HG03520 (cell line): ENCODE measurements around the gene SNX1.

Experiments
- ATAC-seq: cut with Tn5 transposase; IDR thresholded peaks from one replicate; pipeline ENCODE4 v1.9.1; 2021; ENCODE audit warnings: mild to moderate bottlenecking, moderate library complexity; ENCODE audit not compliant: unreplicated experiment

Gene SNX1

DNA sequence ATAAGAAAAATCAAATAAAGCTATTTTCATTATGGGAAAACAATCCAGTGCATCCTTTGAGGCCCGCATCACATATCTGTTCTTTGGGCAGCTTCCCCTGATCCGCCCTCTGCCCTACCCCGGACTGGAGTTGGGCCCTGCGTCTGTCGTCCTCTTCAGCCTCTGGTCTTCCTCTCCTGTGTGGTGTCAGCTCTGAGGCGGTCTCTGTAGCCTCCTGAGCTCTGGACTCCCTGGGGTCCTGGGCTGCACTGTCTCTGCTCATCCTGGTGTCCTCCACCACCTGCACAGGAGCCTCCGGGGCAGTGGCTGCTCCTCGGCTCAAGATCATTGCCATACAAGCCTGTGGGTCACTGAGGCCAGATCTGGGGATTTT, 48.4 kb downstream of the SNX1 start:
- no peak for ATAC-seq

GRCh38 chr15:64144565-64145281, 48.9 kb downstream of the SNX1 start:
- ATAC-seq: peak; percentile 60

- no peak for ATAC-seq
Observed at GRCh38 chr15:64146041-64146440, 50.3 kb downstream of the SNX1 start.

DNA sequence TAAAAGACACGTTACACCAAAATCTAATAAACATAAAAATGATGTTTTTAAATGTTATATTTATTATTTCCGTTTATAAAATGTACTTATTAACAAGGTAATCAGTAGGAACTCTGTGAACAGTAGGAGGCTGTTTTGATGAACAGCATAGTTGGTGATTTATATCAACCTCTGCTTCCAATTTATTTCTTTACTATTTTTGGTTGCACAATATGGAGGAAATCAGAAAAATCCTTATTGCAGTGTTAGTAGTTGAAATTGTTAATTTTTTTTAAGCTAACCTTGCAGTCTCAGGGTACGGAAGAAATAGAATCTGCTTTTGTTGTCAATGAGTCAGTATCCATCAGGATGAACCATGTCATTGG, 50.7 kb downstream of the SNX1 start:
- ATAC-seq: no peak

DNA sequence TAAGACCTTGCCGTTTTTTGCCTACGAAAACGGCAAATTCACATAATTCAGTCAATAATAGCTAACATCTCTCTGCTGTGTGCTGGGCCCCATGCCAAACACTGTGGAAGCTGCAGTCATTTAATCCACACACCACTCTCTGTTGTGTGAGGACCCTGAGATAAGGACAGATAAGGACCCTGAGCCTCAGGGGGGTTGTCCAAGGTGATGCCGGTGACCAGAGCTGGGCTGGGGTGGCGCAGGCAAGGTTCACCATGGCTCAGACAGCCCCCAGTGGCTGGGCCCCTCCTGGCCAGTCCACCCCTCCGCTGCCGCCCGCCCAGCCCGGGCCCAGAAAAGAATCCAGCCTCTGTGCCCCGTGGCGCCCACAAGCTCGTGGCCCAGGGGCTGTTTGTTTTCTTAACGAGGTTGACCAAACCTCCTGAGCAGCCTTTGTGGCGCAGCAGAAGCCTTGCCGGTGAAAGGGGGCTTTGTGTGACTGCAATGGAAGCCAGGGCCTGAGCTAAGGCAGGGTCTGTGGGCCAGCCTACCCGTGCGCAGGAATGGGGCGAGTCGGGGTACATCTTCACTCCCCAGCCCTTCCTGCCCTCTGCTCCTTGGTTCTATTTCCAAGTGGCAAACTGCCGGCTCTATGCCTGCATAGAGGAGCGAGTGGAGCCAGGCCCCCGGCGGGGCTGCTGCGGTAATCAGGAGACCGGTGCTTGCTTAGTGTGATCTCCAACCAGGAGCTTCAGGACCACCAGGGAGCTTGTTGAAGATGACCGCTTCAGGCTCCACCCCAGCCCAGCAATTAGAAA, 51.3 kb downstream of the SNX1 start:
- ATAC-seq: no peak

GRCh38 chr15:64148168-64148567, 52.4 kb downstream of the SNX1 start:
- ATAC-seq: no peak

DNA sequence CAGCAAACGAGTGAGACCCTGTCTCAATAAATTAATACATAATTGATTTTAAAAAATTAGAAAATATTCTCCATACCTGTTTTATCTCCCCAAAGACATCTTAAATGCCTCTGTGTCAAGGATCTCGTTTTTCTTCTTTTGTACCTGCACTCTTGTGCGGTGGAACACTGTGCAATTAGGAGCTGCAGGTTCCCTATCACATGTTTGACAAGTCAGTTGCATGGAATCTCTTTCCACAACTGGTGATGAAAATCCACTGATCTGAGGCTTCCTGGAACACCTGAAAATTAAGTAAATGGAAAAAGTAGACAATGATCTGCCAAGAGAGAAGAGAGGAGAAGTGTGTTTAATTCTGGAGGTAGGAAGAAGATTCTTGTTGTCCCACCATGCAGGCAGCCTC, 52.8 kb downstream of the SNX1 start:
- no peak for ATAC-seq

DNA sequence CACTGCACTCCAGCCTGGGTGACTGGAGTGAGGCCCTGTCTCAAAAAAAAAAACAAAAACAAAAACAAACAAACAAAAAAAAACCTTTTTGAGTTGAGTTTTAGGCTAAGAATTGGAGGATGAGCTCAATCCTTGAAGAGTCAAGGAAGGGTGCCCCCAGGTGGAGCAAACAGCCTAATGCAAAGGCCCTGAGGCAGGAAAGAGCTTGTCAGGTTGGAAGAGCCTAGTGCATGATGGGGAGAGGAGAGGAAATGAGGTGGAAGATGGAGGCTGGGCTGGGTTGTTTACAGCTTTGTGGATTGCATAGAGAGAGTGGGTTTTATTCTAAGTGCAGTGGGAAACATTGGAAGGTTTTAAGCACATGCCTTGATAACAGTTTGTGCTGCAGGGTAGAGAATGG, 53.6 kb downstream of the SNX1 start:
- ATAC-seq: no peak

DNA sequence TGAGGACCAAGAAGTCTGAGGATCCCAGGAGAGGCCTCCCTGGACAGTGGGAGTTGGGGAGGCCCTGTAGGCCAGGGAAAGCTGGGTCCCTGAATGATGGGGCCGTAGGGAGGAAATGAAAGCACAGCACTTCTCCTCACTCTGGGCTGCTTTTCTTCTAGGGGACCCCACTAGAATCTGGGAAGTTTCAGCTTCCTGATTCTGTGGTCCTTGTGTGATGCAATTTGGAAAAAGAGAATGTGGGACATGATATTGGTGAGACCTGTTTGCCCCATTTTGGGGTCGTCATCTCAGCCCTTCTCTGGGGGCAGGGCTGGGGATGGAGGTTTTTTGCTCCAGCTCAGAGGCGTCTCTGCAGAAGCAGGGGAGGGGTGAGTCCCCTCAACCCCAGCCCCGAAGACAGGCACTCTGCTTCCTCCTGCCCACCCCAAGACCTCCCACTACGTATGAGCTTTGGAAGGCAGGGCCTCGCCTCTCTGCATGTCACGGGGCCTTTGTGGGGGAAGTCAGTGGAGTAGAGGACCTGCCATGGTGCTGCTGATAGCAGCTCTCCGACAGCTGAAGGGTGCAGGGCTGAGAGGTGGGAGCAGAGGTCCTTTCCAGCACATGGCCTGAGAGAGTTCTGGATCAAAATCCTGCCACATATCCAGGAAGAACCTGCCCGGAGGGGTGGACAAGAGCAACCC, 54.3 kb downstream of the SNX1 start:
- ATAC-seq: no peak

DNA sequence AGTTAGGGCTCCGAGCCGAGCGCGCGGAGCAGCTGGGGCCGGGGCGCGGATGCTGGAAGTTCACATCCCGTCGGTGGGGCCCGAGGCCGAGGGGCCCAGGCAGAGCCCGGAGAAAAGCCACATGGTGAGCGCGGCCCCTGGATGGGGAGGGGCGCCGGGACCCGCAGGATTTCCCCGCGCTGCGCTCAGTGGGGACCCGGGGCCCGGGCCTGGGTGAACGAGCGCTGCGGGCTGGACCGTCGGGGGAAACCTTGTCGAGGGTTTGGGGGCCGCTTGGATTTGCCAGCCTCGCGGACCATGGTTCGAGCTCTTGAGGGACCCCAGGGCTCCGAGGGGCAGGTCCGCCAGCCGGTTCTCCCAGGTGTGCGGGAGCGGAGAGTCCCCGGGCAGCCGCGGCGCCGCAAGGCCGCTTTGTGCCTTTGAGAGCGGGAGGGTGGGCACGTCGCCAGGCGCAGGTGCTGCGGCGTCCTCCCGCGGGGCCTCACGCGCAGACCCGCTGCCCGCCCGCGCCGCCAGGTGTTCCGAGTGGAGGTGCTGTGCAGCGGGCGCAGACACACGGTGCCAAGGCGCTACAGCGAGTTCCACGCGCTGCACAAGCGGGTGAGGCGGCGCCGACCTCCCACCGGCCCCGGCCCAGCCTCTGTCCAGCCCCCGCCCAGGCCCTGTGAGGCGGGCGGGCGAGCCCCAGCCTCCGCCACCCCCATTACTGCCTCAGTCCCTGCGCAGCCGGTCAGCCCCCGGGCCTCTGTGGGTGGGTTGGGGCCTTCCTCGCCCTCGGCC, 56.1 kb downstream of the SNX1 start, which contains the start of gene SNX22:
TSS of gene SNX22 (plus strand) at position 5 of the 780 bp plus-strand sequence. CDS start at position 50, 45 bp downstream.
- ATAC-seq: peak; percentile 13

DNA sequence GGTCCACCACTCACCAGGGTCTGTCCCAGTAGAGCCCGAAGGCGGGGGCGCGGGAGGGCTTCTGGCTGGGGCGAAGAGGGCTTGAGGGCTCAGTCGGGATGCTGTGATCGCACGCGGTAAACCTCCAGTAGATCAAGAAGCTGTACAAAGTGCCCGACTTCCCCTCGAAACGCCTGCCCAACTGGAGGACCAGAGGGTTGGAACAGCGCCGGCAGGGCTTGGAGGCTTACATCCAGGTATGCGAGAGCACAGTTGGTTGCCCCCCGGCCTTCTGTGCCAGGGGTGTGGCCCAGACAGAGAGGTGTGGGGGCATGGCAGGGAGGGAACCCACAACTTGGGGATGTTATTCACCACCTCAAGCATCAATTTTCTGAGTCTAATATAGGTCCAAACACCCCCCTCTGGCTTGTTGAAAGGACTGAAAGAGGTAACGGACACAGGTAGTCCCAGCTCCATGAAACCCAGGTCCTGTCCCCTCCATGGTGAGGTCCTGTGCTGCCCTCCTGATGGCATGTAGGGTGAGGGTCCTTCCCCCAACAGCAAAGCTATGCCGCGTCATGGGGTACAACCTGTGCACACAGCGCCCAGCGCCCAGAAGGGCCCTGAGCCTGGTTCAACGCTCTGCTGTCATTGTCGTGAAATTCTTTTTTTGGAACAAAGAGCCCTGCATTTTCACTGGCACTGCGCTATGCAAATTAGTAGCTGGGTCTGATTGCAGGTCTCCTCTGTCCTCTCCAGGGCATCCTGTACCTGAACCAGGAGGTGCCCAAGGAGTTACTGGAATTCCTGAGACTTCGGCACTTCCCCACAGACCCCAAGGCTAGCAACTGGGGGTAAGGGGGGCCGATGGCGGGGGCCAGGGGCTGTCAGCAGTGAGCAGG, 57.0 kb downstream of the SNX1 start:
- ATAC-seq: no peak

DNA sequence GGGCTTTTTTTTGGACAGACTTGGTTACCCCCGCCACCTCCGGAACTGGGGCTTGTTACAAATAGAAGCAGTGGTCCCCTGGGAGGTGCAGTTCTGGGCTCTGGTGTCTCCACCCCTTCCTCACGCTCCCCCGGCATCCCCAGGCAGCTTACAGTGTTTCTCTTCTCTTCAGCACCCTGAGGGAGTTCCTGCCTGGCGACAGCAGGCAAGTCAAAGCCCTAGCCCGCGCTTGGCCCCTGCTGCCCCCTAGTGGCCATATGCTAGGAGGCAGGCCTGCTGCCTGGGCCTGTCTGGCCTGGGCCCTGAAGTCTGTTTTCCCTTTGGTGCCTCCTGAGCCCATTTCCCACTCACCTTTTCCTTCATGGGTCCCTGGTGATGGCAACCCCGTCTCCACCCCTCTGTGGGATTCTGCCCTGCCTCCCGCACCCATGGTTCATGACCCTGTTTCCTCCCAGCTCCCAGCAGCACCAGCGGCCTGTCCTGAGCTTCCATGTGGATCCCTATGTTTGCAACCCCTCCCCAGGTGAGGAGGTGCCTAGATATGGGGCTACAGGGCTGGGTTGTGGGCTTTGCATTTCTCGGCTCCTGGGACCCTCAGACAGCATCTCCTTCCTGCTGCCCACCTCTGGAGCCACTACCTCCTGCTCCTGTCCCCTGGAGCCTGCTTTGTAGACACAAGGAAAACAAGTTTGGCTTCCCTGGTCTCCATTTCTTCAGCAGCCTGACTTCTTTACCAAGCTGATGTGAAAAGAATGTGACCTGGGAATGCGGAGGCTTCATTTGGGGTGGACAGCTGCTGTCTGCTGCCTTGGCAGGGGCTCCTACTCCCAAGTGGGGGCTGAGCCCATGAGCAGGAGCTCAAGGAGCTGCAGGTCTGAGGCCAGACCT, 57.9 kb downstream of the SNX1 start:
- ATAC-seq: peak; percentile 47

GRCh38 chr15:64155802-64156651, 60.2 kb downstream of the SNX1 start:
- ATAC-seq: no peak

- no peak for ATAC-seq
Observed at GRCh38 chr15:64156652-64157331, 61.0 kb downstream of the SNX1 start.

- ATAC-seq: no peak
Observed at GRCh38 chr15:64157599-64158125, 61.9 kb downstream of the SNX1 start.

DNA sequence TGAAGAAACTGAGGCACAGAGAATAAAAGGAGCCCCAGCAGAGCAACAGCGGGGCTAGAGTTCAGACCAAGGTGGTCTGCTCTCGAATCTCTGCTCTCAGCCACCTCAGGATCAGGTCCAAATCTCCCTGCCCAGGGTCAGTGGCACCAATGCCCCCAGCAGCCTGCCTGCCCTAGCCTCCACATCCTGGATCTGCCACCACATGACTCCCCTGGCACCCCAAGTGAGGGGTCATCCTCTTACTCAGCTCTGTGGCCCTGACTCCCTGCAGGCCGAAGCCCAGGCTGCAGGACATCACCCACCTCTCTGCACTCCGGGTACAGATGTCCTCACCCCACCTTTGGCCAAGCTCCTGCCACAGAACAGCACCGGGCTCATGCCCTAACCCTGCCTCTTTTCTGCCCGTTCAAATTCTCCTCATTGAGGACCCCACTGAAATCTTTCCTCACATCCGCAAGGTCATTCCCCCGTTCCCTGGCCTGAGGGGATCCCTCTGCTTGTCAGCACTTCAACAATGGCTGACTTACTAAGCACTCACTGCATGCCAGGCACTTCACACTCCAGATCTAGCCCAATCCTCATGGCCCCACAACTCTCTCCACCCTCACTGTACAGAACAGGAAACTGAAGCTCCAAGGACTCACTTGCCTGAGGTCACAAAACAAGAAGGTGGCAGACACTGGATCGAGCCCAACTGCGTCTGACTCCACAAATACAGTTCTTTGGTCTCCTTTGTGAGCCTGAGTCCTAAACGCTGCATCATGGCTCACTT, 62.8 kb downstream of the SNX1 start:
- ATAC-seq: no peak
